ENCODE measurements around the gene SETD1B.
"Not testable (repeated sequence)": the region's sequence is repeated elsewhere in the genome, so short reads cannot be mapped to it uniquely, and the experiment has no call there.

SETD1B gene

DNA sequence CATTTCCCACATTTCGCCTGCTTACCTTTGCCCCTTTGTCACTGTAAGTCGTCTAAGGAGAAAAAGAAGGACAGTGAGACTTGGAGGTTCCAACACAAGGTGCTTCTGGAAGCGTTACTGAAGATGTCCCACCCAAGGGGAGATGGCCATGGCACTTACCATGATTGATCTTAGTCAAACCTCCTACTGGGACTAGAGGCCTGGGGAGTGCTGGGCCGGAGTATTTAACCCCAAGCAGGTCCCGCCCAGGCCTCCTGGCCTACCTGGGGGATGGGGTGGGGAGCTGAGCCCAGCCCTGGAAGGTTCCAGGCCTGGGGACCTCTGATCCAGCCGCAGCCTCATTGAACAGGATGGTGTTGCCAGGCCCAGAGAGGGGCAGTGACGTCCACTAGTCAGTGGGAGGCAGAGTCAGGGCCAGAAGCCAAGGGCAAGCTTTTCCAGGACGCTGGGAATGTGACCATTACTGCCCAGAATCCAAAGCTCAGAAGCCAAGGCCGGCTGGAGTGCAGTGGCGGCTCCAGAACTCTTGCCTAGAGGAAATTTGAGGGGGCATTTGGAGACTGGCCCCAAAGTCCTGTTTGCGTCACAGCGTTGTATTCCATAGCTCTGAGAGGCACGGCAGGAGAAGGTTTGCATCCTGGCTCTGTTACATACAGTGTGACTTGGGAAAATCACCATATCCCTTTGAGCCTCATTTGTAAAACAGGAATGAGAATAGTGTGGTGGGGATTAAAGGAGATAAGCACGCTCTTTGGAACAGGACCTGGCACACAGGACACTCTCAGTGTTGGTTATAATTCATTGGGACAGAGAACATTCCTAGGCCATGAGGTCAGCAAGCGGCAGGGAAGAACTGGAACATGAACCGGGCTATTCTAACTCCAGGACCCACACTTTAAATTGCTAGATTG lies 55.1 kb downstream of the SETD1B start, which contains the start of gene HPD:
Gene HPD, minus strand, starts transcription at position 198 of the 911 bp plus-strand sequence. Its CDS starts 36 bp downstream, at position 162.
- DNase-seq, result no peak

DNA sequence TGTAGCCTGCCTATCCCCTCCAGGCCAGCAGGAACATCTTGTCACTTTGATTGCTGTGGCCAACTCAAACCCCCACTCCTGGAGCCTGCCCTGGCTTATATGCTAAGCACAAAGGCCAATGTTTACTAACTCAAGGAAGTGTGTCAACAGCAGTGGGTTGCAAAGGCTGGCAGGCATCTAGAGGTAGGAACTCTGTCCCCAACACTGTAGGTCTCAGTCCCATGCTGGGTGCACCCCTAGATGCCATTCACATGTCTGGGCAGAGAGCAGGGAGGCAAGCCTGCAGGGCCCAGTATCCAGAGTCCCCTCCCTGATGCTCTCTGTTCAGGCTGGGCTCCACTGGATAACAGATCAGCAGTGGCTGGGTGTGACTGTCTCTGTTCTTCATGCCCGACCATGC lies 56.4 kb downstream of the SETD1B start:
- no peak for DNase-seq

DNA sequence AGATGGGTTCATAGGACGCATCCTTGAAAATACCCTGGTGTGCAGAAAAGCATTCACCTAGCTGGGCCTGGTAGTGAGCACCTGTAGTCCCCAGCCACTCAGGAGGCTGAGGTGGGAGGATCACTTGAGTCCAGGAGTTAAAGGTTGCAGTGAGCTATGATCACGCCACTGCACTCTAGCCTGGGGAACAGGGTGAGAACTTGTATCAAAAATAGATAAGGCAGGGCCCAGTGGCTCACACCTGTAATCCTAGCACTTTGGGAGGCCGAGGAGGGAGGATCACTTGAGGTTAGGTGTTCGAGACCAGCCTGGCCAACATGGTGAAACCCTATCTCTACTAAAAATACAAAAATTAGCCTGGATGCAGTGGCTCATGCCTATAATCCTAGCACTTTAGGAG lies 56.9 kb downstream of the SETD1B start:
- DNase-seq, result not testable (repeated sequence)

- no peak for DNase-seq
Measured at GRCh38 chr12:121861636-121862254, 57.9 kb downstream of the SETD1B start.

DNA sequence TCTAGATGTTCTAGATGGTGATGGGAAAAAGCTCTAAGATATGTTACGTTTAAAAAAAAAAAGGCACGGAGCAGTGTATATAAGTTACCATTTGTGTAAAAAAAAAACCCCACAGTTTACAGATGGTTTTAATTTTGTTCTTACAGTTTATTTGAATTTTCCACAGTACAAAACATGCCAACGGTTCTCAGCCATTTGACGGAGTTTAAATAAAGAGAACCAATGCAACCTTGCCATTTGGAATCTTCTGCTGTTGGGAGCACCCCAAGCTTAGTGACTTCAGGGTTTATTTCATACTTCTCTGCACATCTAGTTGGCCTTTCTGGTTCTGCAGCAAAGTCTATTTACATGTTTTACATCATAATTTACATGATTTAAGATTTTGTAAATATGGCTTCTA lies 62.5 kb downstream of the SETD1B start:
- no peak for DNase-seq

GRCh38 chr12:121869229-121869628 lies 65.4 kb downstream of the SETD1B start:
- not testable (repeated sequence) for DNase-seq

DNA sequence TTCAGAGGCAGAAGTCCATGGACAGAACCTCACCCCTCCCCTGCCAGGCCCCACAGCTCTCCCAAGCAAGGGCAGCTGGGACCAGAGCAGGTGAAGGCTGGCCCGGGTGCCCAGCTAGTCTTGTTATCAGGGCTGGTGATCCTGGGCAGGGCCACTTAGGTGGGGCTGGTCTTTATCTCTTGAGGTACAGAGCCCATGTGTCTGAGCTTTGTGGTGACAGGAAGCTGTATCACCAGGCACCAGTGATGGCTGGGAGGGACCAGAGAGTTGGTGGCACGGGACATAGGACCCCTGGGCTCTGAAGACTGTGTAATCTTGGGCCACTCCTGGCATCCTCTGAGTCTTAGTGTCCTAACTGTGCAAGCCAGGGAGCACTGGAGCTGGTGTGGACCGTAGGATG lies 67.7 kb downstream of the SETD1B start:
- DNase-seq, result no peak

- DNase-seq, result no peak
Measured at GRCh38 chr12:121872546-121873215, 68.9 kb downstream of the SETD1B start.

GRCh38 chr12:121873216-121873569 lies 69.4 kb downstream of the SETD1B start:
- DNase-seq, result no peak

DNA sequence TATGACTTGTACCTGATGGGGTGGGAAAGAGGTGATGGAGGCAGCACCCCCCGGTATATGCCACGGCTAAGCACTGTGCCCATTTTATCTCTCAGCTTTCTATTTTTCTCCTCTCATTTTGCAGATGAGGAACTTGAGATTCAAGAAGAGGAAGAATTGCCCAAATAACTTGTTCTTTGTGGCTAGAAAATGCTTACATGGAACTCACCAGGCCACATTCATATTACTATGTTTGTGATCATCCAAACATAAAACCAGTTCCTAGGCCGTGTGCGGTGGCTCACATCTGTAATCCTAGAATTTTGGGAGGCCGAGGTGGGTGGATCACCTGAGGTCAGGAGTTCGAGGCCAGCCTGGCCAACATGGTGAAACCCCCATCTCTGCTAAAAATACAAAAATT lies 70.3 kb downstream of the SETD1B start:
- no peak for DNase-seq

GRCh38 chr12:121875582-121875981 lies 71.8 kb downstream of the SETD1B start:
- no peak for DNase-seq

GRCh38 chr12:121876080-121876447 lies 72.3 kb downstream of the SETD1B start:
- DNase-seq, result not testable (repeated sequence)
